Stimulated activated CD8-positive, alpha-beta memory T cell treated with anti-CD3 and anti-CD28 coated beads, Interleukin-4, amount 100 ng/mL, for 4 hours (primary cell): ENCODE measurements around the gene OPRD1.

ENCODE experiments used
- DNase-seq, 2 donors: peaks; one replicate each; pipeline ENCODE4 v3.0.0-alpha.2; 2020; ENCODE audit warnings: low read depth in 2 of 2, low spot score in 1 of 2

OPRD1 gene

DNA sequence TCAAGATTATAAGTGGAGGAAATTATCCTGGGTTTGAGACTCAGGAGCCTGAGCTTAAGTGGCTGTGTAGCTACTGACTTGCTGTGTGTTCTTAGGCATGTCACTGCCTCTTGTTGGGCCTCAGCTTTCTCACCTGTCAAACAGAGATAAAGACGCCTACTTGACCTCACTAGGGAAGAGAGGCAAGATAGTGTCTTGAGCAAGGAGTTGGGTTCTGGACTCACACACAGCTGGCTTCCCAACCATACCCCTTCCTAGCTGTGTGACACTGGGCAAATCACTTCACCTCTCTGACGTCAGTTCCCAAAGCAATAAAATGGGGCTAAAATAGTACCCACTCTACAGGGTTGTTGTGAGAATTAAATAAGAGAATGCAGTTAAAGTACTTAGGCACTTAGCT lies 90.8 kb downstream of the OPRD1 start:
- no peak for DNase-seq

DNA sequence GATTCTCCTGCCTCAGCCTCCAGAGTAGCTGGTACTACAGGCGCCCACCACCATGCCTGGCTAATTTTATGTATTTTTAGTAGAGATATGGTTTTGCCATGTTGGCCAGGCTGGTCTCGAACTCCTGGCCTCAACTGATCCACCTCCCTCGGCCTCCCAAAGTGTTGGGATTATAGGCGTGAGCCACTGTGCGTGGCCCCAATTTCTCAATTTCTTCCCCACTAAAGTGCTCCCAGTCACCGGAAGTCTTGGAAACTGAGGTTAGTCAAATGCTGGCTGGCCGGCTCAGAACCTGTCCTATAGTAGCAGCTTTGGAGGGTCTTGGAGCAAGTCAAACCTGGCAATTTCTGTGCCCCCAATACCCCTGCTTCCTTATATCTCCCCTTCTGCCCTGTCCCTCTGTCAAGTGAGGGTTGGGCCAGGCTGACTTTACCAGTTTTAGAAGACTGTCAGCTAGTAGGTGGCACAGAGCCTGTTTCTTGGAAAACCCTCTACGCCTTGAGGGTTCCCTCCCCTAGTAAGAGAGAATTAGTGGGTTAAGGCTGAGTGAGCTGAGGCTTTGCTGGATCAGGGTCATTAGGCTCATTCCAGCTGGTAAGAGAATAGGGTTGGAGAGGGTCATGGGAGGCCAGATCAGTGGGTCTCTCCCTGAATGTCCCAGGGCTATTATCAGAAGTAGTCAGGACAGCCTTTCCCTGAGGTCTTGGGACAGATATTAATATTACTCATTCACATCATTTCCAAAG lies 94.1 kb downstream of the OPRD1 start:
- no peak for DNase-seq

DNA sequence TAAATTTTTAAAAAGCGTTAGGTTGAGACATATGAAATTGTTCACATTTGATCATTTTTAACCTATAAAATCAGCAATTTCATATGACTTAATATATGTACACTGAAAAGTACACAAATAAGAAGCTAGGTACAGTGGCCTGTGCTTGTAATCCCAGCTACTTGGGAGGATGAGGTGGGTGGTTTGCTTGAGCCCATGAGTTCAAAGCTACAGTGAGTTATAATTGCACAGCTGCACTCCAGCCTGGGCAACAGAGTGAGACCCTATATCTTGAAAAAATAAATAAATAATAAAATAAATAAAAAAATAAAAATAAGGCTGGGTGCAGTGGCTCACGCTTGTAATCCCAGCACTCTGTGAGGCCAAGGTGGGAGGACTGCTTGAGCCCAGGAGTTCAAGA lies 97.2 kb downstream of the OPRD1 start:
- DNase-seq = no peak

DNA sequence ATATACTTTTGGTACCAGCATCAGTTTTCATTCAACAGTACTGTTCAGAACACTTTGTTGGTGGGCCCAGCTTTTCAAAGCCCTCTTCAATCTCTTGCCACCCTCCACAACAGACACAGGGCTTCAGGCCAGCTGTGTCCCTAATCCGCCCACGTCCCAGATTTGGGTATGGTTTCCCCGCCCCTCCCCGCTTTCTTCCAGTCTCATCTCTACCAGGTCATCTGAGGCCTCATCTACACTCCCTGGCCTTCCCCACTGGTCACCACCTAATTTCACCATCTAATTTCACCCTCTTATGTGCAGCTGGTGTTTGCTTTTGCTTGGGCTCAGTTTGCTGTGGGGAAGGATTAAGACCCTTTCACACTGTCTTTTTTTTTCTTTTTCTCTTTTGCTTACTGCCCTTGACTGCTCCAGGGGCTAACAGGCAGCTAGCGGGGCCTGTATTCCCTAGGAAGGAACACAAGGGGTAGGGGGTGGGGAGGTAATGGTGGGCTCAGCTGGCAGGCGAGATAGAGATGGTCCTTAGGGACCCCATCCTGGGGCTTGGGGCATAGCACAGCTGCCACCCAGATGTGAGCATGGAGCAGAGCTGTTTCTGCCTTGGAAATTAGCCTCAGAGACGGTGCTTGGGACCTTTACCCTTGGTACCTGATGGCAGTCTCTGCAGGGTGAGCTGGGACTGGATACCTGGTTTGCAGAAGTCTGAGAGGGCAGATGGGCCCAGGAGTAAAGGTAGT lies 98.6 kb downstream of the OPRD1 start:
- DNase-seq = no peak

DNA sequence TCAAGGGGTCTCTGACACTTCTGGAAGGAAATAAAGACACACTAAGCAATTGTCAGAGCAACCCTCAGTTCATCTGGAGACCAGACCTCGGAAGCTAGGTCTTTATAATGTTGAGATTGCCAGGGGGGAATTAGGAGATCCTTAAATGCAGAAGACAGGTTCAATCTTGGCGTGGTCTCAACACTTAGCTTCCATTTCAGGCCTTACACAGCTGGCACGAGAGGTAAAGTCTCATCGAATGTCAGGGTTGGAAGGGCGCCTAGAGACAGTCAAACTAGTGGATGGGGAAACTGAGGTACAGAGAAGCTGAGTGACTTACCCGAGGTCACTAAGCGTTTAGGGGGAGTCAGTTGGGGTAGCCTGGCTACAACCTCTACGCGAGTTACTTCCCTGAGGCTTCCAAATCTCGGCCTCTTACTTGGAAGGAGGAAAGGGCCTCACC lies 101.8 kb downstream of the OPRD1 start:
- no peak for DNase-seq

DNA sequence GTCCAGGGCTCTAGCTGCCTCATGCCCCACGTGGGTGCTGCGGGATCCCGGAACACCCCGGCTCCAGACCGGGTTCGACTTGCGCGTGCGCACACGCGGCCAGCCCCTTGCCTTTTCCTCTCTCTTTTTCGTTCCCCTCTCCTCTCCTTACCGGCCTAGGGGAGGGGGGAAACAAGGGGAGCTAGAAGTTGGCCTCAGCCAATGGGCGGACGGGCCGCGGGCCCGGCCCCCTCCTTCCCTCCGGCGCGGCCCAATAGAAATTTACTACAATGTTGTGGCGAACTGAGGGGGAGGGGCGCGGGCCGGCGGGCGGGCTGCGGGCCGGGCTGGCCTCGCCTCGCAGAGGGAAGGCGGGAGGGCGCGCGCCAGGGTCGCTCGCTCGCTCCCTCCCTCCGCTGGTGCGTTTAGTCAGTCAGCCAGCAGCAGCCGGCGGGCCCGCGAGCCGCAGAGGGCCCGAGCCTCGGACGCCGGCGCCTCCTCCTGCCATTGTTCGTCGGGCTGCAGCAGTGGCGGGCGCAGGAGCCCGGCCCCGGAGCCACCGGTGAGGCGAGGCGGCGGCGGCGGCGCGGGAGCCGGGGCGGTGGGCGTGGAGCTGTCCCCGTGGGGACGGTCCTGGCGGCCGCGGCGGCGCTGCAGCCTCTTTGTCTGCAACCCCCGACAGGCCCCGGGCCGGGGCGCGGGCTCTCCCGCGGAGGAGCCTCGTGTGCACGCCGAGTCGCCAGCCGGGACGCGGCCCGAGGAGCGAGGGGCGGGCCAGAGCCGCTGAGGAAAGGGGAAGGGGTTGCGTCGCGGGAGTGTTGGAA lies 102.5 kb downstream of the OPRD1 start, which contains the start of gene EPB41:
Gene EPB41, plus strand, starts transcription at position 342 of the 803 bp plus-strand sequence. CDS start 72,869 bp downstream, outside the sequence.
- peak; percentile 77 to 79 for DNase-seq

DNA sequence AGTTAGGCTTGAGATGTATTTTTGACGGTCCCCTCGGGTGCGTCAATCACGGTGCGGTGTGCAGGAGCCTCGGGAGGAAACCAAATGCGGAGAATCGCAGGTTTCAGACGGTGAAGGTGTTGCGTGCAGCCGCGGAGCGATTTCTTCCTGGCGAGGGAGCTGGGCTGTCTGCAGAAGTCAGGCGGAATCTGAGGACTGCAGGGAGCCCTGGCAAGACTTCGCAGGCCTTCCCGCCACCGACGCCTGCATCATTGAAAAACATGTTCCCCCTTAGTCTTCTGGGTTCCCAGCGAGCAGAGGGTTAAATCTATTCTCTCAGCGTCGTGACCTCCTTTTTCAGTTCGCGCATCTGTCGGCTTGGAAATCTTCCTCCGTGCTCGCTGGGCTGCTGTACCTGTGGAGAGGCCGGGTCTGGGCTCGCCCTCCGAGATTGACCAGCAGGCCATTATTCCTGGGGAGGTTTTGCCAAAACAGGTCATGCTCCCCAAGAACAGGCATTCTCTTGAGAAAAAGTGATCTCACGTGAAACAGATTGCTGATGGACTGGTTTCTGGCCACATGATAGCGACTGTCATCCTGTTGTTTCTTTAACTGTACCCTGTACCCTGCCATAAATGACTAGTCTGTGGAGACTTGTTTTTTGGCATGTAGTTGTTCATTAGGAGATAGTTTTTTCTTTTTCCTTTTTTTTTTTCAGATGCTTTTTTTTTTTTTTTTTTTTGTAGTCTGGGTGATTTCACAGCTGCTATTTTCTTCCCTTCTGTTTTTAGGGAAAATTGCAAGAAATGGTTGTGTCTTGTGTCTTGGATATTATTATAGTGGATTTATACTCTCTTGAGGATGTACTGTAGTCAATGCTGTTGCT lies 103.3 kb downstream of the OPRD1 start:
- DNase-seq = peak in 1 of 2 donors; percentile 7

DNA sequence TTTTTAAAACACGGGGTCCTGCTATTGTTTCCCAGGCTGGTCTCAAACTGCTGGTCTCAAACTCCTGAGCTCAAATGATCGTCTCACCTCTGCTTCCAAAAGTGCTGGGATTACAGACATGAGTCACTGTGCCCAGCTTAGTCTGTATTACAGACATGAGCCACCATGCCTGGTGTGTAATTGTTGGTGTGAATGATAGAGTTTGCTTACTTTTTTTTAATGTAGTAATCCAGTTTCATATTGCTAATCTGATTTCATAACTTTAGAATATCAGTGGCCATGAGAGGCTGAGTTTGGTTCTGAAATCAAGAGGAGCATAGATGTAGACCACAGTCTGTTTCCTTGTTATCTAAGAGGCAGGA lies 105.8 kb downstream of the OPRD1 start:
- no peak for DNase-seq
